Dermis blood vessel endothelial cell (primary cell): ENCODE results near the gene CENPP. TPM values are rescaled to one million over a fixed set of nuclear protein-coding genes. Genes with fewer than 3 reads are reported as not detected.

Experiments
- DNase-seq: peaks from one replicate; pipeline ENCODE4 v3.0.0; 2010
- total RNA-seq: library from RNA; depleted of rRNA; stranded (reverse); fragments of >200 nt; gene quantifications from 2 replicates; pipeline ENCODE4 v1.2.3, GENCODE V29; 2014

CENPP gene
- total RNA-seq, 1 donor from 2014 or later: 2.9 TPM

GRCh38 chr9:92426501-92427145 is 100.9 kb downstream of the CENPP start:
- no peak for DNase-seq

DNA sequence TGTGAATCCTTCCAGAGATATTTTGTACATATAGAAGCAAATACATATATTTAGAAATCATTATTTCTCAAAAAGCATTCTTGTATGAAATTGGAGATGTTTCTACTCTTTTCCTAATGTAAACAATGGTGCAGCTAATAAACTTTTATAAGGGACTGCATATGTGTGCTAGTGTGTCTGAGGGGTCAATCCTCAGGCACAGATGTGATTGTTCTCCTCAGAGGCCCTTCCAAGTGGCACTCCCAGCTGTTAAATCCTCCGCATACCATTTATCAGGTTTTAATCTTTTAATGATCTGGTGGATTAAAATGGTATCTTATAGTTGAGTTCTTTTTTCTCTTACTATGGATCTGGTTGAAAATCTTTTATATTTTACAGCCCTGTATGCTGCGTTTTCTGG is 104.1 kb downstream of the CENPP start:
- DNase-seq: no peak

GRCh38 chr9:92432350-92432749 is 106.6 kb downstream of the CENPP start:
- DNase-seq: no peak

DNA sequence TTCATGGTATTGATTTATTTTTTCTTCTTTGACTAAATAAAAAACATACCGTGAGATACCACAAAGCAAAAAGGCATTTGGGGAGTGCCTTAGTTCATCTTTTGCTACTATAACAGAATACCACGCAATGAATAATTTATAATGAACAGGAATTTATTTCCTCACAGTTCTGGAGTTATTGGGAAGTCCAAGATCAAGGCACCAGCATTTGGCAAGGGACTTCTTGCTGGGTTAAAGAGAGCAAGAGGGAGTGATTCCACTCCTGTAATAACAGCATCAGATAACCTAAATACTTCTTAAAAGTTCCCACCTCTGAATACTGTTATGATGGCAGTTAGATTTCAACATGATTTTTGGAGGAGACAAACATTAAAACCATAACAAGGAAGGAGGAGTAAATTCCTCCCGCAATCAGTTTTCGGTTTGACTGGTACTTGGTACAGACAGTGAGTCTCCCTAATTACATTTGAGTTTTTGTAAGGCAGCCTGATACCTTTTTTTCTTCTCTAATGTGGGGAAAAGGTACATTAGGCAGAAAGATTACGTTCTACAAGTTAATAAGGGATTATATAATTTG is 107.3 kb downstream of the CENPP start:
- no peak for DNase-seq

DNA sequence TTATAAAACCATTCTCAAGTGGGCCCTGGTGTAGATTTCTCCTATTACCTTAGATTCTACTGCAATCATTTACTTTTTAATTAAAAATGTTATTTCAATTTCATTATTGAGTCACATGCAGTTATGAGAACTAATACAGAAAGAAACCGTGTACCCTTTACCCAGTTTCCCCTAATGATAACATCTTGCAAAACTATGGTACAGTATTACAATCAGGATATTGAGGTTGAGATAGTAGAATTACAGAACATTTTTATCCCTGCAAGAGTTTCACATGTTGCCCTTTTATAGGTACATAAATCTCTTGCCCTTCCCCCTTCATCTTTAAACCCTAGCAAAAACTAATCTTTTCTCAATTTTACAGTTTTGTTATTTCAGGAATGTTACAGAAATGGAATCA is 109.5 kb downstream of the CENPP start:
- no peak for DNase-seq

GRCh38 chr9:92438900-92439526 is 113.3 kb downstream of the CENPP start:
- peak; percentile 44 for DNase-seq

- DNase-seq: peak; percentile 35
These were observed 114.4 kb downstream of the CENPP start for GRCh38 chr9:92439921-92440750.

- no peak for DNase-seq
These were observed 114.9 kb downstream of the CENPP start for GRCh38 chr9:92440751-92441046.

DNA sequence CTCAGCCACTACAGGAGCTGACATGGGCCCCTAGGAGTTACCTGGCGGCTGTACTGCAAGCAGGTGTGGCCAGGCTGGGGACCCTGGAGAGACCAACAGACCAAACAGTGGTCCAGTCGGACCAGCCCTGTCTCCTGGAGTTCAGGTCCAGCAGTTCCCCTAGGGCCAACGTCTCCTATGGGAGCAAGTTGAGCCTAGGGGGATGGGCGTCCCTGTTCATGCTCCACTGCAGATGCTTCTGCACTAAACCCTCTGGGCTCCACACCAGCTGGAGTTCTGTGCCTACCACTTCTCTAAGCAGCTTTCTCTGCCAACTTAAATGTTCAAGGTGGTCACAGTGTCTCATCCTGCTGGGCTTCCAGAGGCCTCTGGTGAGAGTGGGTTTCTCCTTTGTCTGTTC is 119.1 kb downstream of the CENPP start:
- DNase-seq: no peak

DNA sequence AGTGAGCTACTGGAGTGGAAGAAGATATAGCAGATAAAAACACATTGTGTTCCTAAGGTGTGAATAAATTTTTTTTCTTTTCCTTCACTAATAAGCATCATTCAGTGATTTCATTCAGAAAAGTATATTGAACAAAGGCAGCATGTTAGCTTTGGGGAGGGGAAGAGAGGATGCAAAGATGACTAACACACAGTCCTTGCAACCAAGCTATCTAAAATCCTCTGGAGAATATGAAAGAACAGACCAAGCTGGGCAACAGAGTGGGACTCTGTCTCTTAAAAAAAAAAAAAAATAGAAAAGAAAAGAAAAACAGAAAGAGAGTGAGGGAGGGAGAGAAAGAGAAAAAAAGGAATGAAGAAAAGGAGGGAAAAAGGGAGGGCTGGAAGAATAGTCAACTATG is 120.8 kb downstream of the CENPP start:
- no peak for DNase-seq

DNA sequence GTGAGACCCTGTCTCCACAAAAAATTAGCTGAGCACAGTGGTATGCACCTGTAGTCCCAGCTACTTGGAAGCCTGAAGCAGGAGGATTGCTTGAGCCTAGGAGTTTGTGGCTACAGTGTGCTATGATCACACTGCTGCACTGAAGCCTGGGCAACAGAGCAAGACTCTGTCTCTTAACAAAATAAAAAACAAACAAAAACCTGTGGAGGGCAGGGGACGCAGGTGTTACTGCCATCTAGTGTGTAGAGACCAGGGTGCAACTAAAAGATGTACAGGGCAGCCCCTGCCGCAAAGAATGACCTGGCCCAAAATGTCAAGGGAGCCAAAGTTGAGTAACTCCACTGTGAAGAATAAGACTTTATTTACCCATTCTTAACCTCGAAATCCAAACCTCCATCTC is 129.5 kb downstream of the CENPP start:
- peak; percentile 28 for DNase-seq

DNA sequence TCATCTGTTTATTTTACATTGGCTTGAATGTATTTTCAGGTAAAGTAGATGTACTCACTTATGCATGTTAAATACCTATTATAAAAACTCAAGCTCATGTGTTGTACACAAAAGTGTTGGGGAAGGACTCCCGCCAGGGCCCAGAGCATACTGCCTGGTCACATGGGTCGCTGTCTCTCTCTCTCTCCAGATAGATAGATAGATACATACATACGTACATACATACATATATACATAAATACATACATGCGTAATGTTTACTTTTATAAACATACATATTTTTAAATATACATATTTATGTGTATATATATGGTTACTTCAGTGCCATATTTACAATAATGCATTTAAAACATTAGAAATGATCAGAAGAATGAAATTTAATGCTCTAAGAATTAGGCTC is 131.8 kb downstream of the CENPP start:
- DNase-seq: no peak

DNA sequence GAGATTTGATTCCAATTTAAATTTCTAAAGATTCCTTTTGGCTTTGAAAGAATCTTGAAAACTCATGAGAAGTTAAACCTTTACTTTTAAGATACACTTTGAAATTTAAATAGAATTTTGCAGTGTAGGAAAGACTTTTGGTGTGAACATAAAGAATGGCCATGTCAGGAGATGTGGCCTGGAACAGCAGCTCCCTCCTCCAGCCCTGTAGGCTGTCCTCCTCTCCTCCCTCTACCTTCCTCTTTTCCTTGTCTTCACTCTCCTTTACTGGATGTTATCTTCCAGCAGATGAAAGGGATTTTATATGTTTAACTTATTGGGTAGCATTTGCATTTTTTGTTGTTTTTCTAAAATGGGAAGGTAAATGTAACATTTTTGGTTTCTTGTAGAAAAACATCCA is 137.6 kb downstream of the CENPP start:
- DNase-seq: no peak

DNA sequence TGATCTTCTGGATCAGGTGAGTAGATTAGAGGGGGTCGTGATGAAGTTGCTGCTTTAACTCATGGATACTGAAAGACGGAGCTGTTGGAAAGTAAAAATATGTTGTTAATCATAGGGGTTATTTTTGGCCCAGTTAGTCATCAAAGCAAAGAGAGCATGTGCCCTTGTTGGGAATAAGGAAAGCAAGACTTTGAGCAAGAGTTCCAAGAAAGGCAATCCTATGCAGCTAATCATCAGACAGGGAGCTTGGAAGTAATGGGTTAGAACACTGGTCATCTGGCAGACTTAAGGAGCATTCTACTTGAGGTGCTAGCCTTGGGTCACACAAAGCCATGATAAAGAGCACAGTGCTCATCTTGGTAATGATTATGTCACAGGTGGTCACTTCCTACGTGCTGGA is 138.2 kb downstream of the CENPP start:
- no peak for DNase-seq

- DNase-seq: no peak
These were observed 141.3 kb downstream of the CENPP start for GRCh38 chr9:92467041-92467440.

GRCh38 chr9:92467511-92467910 is 141.8 kb downstream of the CENPP start:
- DNase-seq: no peak

GRCh38 chr9:92468206-92468605 is 142.5 kb downstream of the CENPP start:
- DNase-seq: peak; percentile 8

- no peak for DNase-seq
These were observed 148.8 kb downstream of the CENPP start for GRCh38 chr9:92474587-92474986.

GRCh38 chr9:92476962-92477361 is 151.2 kb downstream of the CENPP start:
- DNase-seq: no peak

DNA sequence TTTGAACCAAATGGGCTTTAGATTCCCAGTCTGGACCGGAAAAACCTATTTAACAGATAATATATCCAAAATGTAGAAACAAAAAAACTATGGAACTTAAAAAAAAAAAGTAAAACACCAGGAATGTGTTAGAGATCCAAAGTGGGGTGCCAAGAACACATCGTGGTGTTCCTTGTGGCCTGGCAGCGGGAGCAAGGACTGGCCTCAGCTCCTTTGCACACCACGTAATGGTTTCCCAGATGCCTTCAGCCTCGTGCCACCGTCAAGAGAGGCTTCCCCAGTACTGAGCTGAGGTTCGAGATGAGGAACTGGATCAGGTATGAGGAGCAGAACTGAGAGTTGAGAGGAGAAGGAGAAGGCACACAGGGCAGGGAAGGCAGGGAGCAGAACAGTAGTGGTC is 153.0 kb downstream of the CENPP start:
- DNase-seq: no peak

DNA sequence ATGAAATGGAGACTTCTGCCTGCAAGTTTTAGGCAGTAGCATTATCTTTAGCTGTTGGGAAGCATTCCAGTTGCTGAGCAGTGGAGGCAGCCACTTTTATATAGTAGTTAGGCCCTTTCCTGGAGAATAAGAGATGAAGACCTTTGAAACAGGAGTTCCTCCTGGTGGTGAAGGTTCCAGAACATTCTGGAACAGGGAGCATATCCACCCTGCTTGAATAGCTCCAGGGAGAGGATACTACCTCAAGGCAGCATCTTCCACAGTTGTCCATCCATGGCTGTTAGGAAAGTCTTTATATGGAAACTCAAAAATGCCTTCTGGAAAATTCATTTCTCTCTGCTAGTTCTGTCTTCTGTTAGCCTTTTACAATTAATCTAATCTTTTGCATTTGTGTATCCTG is 153.6 kb downstream of the CENPP start:
- DNase-seq: no peak

DNA sequence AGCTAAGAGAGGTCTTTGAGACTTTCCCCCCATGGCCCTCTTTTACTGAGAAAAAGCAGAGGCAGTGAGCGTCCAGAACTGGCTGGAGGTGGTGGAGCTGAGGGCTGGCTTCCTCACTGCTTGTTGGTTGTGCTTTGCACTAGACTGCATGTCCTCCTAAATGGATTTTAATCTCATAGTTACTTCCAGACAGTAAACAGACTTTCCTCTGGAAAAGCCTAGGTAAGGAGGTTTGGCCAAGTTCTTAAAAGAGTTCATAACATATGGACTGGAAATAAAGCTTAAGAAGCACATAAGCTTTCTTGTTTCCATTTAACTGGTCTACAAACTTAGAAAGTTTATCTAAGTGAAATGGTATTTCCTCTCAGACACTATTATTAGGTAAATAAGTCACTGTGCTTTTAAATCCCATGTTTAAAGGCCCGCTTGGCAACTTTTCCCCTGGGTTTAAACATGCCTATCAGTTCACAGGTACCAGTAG is 154.6 kb downstream of the CENPP start:
- peak; percentile 58 for DNase-seq

GRCh38 chr9:92480986-92481633 is 155.4 kb downstream of the CENPP start:
- DNase-seq: no peak
